ENCODE measurements around the gene FAM187B.
"Not testable (repeated sequence)": the region's sequence is repeated elsewhere in the genome, so short reads cannot be mapped to it uniquely, and the experiment has no call there.

Gene FAM187B

DNA sequence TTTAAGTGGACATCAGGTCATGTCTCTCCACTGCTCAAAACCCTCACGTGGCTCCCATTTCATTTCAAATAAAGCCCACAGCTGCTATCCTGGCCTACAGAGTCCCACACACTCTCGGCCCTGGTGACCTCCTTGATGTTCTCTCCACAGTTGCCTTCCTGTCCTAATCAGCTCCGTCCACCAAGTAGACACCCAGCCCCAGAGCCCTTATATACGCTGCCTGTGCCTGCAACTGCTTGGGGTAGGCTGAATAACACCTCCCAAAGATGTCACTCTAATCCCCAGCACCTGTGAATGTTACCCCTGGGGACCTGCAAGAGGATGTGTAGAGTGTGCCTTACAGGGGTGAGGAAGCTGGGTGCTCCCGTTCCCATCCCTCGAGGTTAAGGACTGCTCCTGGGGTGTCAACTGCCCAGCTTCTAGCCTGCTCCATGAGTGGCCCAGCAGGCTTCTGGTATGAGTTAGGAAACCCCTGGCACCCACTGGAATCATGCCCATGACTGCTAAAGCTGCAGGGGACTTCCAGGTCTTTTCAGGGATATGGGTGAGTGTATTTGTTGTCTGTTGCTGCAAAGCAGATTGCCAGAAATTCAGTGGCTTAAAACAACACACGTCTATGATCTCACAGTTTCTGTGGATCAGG, 6.0 kb downstream of the FAM187B start:
- Histone ChIP-seq H3K27ac (ENCODE audit: low read depth, low read length) (no peak overlapping the region), H3F3A (ENCODE audit: control insufficient read depth, insufficient read depth) (no peaks in the 10 kb centered on the region), H3K4me1 (ENCODE audit: control insufficient read depth, low read length) (peaks cover 24% of the 10 kb centered on the region), H3K9me2 (replicated peaks; ENCODE audit: control insufficient read depth, low read length) (no peaks in the 10 kb centered on the region), H3K36me3 (ENCODE audit: control insufficient read depth, low read length) (no peaks in the 10 kb centered on the region), H3K27me3 (ENCODE audit: control insufficient read depth, low read length) (no peaks in the 10 kb centered on the region), H3K4me3 (ENCODE audit: low read length) (no peak overlapping the region), H4K20me1 (ENCODE audit: control insufficient read depth, insufficient read depth, low read depth, low read length) (no peaks in the 10 kb centered on the region), H3K9me3 (ENCODE audit: control insufficient read depth, insufficient read depth, low read length) (peaks cover 9% of the 10 kb centered on the region; the same call in 1 of the 2 replicates), H3K79me2 (ENCODE audit: control insufficient read depth, low read length) (no peaks in the 10 kb centered on the region), H3K4me2 (ENCODE audit: low read length) (0 out of 2 replicates have a peak overlapping the region, but pooled peaks have one; percentile 6)
- TF ChIP-seq, protein P1, sequence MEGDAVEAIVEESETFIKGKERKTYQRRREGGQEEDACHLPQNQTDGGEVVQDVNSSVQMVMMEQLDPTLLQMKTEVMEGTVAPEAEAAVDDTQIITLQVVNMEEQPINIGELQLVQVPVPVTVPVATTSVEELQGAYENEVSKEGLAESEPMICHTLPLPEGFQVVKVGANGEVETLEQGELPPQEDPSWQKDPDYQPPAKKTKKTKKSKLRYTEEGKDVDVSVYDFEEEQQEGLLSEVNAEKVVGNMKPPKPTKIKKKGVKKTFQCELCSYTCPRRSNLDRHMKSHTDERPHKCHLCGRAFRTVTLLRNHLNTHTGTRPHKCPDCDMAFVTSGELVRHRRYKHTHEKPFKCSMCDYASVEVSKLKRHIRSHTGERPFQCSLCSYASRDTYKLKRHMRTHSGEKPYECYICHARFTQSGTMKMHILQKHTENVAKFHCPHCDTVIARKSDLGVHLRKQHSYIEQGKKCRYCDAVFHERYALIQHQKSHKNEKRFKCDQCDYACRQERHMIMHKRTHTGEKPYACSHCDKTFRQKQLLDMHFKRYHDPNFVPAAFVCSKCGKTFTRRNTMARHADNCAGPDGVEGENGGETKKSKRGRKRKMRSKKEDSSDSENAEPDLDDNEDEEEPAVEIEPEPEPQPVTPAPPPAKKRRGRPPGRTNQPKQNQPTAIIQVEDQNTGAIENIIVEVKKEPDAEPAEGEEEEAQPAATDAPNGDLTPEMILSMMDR (IDR thresholded peaks at IDR 0.05; ENCODE audit: low read depth, low read length, poor library complexity, severe bottlenecking), result no peak
- no peak for TF ChIP-seq EZH2phosphoT487 (IDR thresholded peaks at IDR 0.05; ENCODE audit: borderline replicate concordance, low read length)

DNA sequence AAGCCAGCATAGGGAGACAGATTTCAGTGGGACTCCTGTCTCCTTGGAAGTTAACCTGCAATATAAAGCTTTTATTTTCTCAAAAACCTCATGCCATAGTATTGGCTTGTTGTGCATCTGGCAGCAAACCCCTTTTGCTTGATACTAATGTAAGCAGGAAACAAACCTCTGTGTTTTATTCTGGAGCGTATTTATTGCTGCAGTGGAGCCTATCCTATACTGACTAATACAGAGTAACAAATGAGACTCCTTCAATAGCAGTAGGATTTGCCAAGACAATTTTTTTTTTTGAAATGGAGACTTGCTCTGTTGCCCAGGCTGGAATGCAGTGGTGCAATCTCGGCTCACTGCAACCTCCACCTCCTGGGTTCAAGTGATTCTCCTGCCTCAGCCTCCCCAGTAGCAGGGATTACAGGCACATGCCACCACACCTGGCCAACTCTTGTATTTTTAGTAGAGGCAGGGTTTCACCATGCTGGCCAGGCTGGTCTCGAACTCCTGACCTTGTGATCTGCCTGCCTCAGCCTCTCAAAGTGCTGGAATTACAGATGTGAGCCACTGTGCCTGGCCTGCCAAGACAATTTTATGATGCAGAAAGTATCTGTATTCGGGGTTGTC, 7.5 kb downstream of the FAM187B start:
- H3K27me3 ChIP-seq (ENCODE audit: control insufficient read depth, low read length); H3K9me3 ChIP-seq (ENCODE audit: control insufficient read depth, insufficient read depth, low read length); H3K9me2 ChIP-seq (replicated peaks; ENCODE audit: control insufficient read depth, low read length); H3K79me2 ChIP-seq (ENCODE audit: control insufficient read depth, low read length); H3K4me2 ChIP-seq (ENCODE audit: low read length); H3F3A ChIP-seq (ENCODE audit: control insufficient read depth, insufficient read depth); H4K20me1 ChIP-seq (ENCODE audit: control insufficient read depth, insufficient read depth, low read depth, low read length); H3K4me3 ChIP-seq (ENCODE audit: low read length); H3K36me3 ChIP-seq (ENCODE audit: control insufficient read depth, low read length); H3K27ac ChIP-seq (ENCODE audit: low read depth, low read length): not testable (repeated sequence)
- H3K4me1 ChIP-seq (ENCODE audit: control insufficient read depth, low read length), result peaks cover 37% of the 10 kb centered on the region

DNA sequence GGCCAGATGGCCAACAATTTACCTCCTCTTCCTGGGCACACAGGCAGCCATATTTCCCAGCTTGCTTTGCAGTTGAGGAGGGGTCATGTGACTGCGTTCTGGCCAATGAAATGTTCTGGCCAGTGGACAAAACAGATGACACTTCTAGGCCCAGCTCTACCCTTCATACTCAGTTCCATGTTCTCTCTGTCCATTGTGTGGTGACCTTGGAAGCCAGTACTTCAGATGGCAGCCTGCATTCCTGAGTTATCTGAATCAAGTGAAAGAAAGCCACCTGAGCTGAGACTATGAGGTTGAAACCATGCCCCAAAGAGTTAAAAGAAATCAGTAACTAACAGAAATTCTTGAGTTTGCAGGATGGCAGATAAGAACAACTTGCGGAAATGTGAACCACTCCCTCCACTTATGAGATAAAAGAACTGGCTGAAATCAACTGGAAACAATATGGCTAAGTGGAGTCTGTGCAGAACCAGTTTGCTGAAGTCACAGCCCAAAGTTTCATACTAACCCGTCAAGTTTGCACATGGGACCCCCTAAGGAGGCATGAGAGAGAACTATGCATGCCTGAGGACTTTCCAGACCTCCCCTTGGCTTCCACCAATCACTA, 8.1 kb downstream of the FAM187B start:
- Histone ChIP-seq H3F3A (ENCODE audit: control insufficient read depth, insufficient read depth) (no peaks in the 10 kb centered on the region), H3K4me3 (ENCODE audit: low read length) (no peak overlapping the region)
- no peak for TF ChIP-seq EZH2phosphoT487 (IDR thresholded peaks at IDR 0.05; ENCODE audit: borderline replicate concordance, low read length)
- TF ChIP-seq, protein P1 (IDR thresholded peaks at IDR 0.05; ENCODE audit: low read depth, low read length, poor library complexity, severe bottlenecking), result no peak

DNA sequence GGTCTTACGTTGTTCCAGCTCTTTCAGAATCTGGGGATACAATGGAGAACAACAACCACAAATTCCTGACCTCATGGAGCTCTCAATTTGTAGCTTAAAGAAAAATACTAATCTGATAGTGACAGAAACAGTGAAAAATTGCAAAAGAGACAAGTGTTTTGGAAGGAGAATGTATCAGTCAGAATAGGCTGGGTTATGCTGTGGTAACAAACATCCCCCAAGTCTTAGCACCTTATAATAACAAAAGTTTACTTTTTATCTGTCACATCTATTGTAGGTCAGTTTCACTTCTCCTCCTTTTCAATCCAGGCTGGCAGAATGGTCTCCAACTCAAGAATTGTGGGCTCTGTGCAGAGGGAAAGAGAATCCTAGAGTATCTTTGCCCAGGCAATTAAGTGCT, 9.5 kb downstream of the FAM187B start:
- no peaks in the 10 kb centered on the region for H3K27me3 ChIP-seq (ENCODE audit: control insufficient read depth, low read length)
- H3K4me1 ChIP-seq (ENCODE audit: control insufficient read depth, low read length), result peaks cover 40% of the 10 kb centered on the region
- no peak overlapping the region for H3K4me3 ChIP-seq (ENCODE audit: low read length)
- no peak overlapping the region for H3K27ac ChIP-seq (ENCODE audit: low read depth, low read length)
- no peaks in the 10 kb centered on the region for H3K36me3 ChIP-seq (ENCODE audit: control insufficient read depth, low read length)
- peaks cover 9% of the 10 kb centered on the region; the same call in 1 of the 2 replicates for H3K9me3 ChIP-seq (ENCODE audit: control insufficient read depth, insufficient read depth, low read length)
- H3K4me2 ChIP-seq (ENCODE audit: low read length), result no peak overlapping the region
- TF ChIP-seq EZH2phosphoT487 (IDR thresholded peaks at IDR 0.05; ENCODE audit: borderline replicate concordance, low read length), result no peak
- TF ChIP-seq, protein P1 (IDR thresholded peaks at IDR 0.05; ENCODE audit: low read depth, low read length, poor library complexity, severe bottlenecking), result no peak
- no peaks in the 10 kb centered on the region for H3F3A ChIP-seq (ENCODE audit: control insufficient read depth, insufficient read depth)
- no peaks in the 10 kb centered on the region for H4K20me1 ChIP-seq (ENCODE audit: control insufficient read depth, insufficient read depth, low read depth, low read length)
- no peaks in the 10 kb centered on the region for H3K79me2 ChIP-seq (ENCODE audit: control insufficient read depth, low read length)
- H3K9me2 ChIP-seq (replicated peaks; ENCODE audit: control insufficient read depth, low read length), result no peaks in the 10 kb centered on the region

More for the DNA sequence above, 8.1 kb downstream of the FAM187B start:
- peaks cover 36% of the 10 kb centered on the region for H3K4me1 ChIP-seq (ENCODE audit: control insufficient read depth, low read length)
- no peak overlapping the region for H3K27ac ChIP-seq (ENCODE audit: low read depth, low read length)
- H4K20me1 ChIP-seq (ENCODE audit: control insufficient read depth, insufficient read depth, low read depth, low read length), result no peaks in the 10 kb centered on the region
- no peaks in the 10 kb centered on the region for H3K9me2 ChIP-seq (replicated peaks; ENCODE audit: control insufficient read depth, low read length)
- no peaks in the 10 kb centered on the region for H3K36me3 ChIP-seq (ENCODE audit: control insufficient read depth, low read length)
- no peak overlapping the region for H3K4me2 ChIP-seq (ENCODE audit: low read length)
- H3K9me3 ChIP-seq (ENCODE audit: control insufficient read depth, insufficient read depth, low read length), result peaks cover 9% of the 10 kb centered on the region; the same call in 1 of the 2 replicates
- H3K79me2 ChIP-seq (ENCODE audit: control insufficient read depth, low read length), result no peaks in the 10 kb centered on the region
- H3K27me3 ChIP-seq (ENCODE audit: control insufficient read depth, low read length), result no peaks in the 10 kb centered on the region
